ENCODE results near the gene ECHS1. TPM values are rescaled to one million over a fixed set of nuclear protein-coding genes. Genes with fewer than 3 reads are reported as not detected.

ECHS1 gene
- total RNA-seq, 1 donor from 2014 or later, result 106 TPM

- TF ChIP-seq CTCF (conservative IDR thresholded peaks at IDR 0.05), result no peak
- no peaks in the 10 kb centered on the region for H3K9me3 Mint-ChIP-seq
- H3K27me3 Mint-ChIP-seq, result no peaks in the 10 kb centered on the region
- no peak overlapping the region for H3K4me3 Mint-ChIP-seq
- no peak overlapping the region for H3K27ac Mint-ChIP-seq
- no peaks in the 10 kb centered on the region for H3K4me1 Mint-ChIP-seq (ENCODE audit: unreplicated experiment)
- H3K36me3 Mint-ChIP-seq, result peaks cover 5% of the 10 kb centered on the region
- no peak for DNase-seq (ENCODE audit: extremely low spot score, unreplicated experiment)
Measured at GRCh38 chr10:133384071-133384470, 10.9 kb upstream of the ECHS1 start.

GRCh38 chr10:133383551-133383950, 10.4 kb upstream of the ECHS1 start:
- no peak for DNase-seq (ENCODE audit: extremely low spot score, unreplicated experiment)
- no peak for TF ChIP-seq CTCF (conservative IDR thresholded peaks at IDR 0.05)
- Mint-ChIP-seq H3K27me3 (no peaks in the 10 kb centered on the region), H3K9me3 (no peaks in the 10 kb centered on the region), H3K4me3 (no peak overlapping the region), H3K27ac (no peak overlapping the region), H3K4me1 (ENCODE audit: unreplicated experiment) (no peaks in the 10 kb centered on the region), H3K36me3 (peaks cover 5% of the 10 kb centered on the region)

GRCh38 chr10:133381036-133381435, 7.9 kb upstream of the ECHS1 start:
- Mint-ChIP-seq H3K4me1 (ENCODE audit: unreplicated experiment) (no peaks in the 10 kb centered on the region), H3K27ac (no peak overlapping the region), H3K36me3 (peaks cover under 1% of the 10 kb centered on the region), H3K4me3 (no peak overlapping the region), H3K27me3 (no peaks in the 10 kb centered on the region), H3K9me3 (no peaks in the 10 kb centered on the region)
- TF ChIP-seq CTCF (conservative IDR thresholded peaks at IDR 0.05), result no peak
- DNase-seq (ENCODE audit: extremely low spot score, unreplicated experiment), result no peak

GRCh38 chr10:133379801-133380666, 6.9 kb upstream of the ECHS1 start:
- Mint-ChIP-seq H3K4me1 (ENCODE audit: unreplicated experiment) (no peaks in the 10 kb centered on the region), H3K9me3 (no peaks in the 10 kb centered on the region), H3K36me3 (no peaks in the 10 kb centered on the region), H3K27ac (no peak overlapping the region), H3K4me3 (peak overlapping the region; percentile 80), H3K27me3 (no peaks in the 10 kb centered on the region)
- TF ChIP-seq CTCF (conservative IDR thresholded peaks at IDR 0.05), result no peak
- DNase-seq (ENCODE audit: extremely low spot score, unreplicated experiment), result no peak

- H3K27me3 Mint-ChIP-seq, result no peaks in the 10 kb centered on the region
- H3K9me3 Mint-ChIP-seq, result no peaks in the 10 kb centered on the region
- peaks cover 5% of the 10 kb centered on the region for H3K4me1 Mint-ChIP-seq (ENCODE audit: unreplicated experiment)
- H3K27ac Mint-ChIP-seq, result peak within 1 kb of the TSS; percentile 50
- H3K4me3 Mint-ChIP-seq, result peak within 1 kb of the TSS; percentile 85
- DNase-seq (ENCODE audit: extremely low spot score, unreplicated experiment), result no peak
- H3K36me3 Mint-ChIP-seq, result no peaks in the 10 kb centered on the region
- TF ChIP-seq CTCF (conservative IDR thresholded peaks at IDR 0.05), result no peak
Measured at GRCh38 chr10:133379152-133379800, 6.1 kb upstream of the ECHS1 start, which contains the start of gene PAOX. TSS of gene PAOX (plus strand) at chr10:133379262. CDS start at chr10:133379317, 55 bp downstream.
